Measurements from ENCODE around the gene MAPK11.

- no peak for TF ChIP-seq TARDBP (IDR thresholded peaks at IDR 0.05)
- no peak for TF ChIP-seq ELF4 (IDR thresholded peaks at IDR 0.05)
- no peak for TF ChIP-seq SP1 (IDR thresholded peaks at IDR 0.05)
- no peak for TF ChIP-seq SUZ12 (IDR thresholded peaks at IDR 0.05)
- TF ChIP-seq NFRKB (IDR thresholded peaks at IDR 0.05), result no peak
- TF ChIP-seq BHLHE40 (IDR thresholded peaks at IDR 0.05; ENCODE audit: borderline replicate concordance), result no peak
Observed at GRCh38 chr22:50318698-50319411, 48.7 kb upstream of the MAPK11 start.

Data from HEK293T (cell line).